Gastrocnemius medialis (tissue), 4 donors: Measurements from ENCODE around the gene AJAP1.

Experiments used
- POLR2A ChIP-seq, 2 donors: fragments of 450-650 bp; IDR thresholded peaks; one replicate each; pipeline ENCODE4 v1.6.1; 2017; ENCODE audit warnings: antibody characterized with exemption in 2 of 2, mild to moderate bottlenecking in 2 of 2, moderate library complexity in 2 of 2
- TF ChIP-seq, protein P1 (sequence below), 5 experiments: fragments of 450-650 bp in 3 of 5; fragments of 200-600 bp in 2 of 5; sonication (generic) in 2 of 5; IDR thresholded peaks in 4 of 5; conservative IDR thresholded peaks in 1 of 5; 1 replicate in 4 of 5; 2 replicates in 1 of 5; pipeline ENCODE4 v1.5.1; 2016 to 2019; ENCODE audit warnings: antibody characterized with exemption in 5 of 5, mild to moderate bottlenecking in 3 of 5, moderate library complexity in 3 of 5

- no peak for TF ChIP-seq POLR2A (IDR thresholded peaks at IDR 0.05)
- TF ChIP-seq, protein P1, sequence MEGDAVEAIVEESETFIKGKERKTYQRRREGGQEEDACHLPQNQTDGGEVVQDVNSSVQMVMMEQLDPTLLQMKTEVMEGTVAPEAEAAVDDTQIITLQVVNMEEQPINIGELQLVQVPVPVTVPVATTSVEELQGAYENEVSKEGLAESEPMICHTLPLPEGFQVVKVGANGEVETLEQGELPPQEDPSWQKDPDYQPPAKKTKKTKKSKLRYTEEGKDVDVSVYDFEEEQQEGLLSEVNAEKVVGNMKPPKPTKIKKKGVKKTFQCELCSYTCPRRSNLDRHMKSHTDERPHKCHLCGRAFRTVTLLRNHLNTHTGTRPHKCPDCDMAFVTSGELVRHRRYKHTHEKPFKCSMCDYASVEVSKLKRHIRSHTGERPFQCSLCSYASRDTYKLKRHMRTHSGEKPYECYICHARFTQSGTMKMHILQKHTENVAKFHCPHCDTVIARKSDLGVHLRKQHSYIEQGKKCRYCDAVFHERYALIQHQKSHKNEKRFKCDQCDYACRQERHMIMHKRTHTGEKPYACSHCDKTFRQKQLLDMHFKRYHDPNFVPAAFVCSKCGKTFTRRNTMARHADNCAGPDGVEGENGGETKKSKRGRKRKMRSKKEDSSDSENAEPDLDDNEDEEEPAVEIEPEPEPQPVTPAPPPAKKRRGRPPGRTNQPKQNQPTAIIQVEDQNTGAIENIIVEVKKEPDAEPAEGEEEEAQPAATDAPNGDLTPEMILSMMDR (IDR thresholded peaks at IDR 0.05 in 4 of 5, conservative IDR thresholded peaks at IDR 0.05 in 1 of 5), result no peak
These were observed 100.4 kb downstream of the AJAP1 start for GRCh38 chr1:4754816-4755215.
